Keratinocyte (primary cell): ENCODE data around the gene MSI2. TPM values are rescaled to one million over a fixed set of nuclear protein-coding genes. Genes with fewer than 3 reads are reported as not detected.

Experiments
- DNase-seq: peaks from one replicate; pipeline ENCODE4 v3.0.0-alpha.2; 2011; ENCODE audit warnings: low read depth, missing footprints, low spot score
- FAIRE-seq: peaks from 2 replicates; lab custom pipeline; 2011; peaks lifted over from hg19 to GRCh38; lab: Jason Lieb, UNC
- H2AFZ ChIP-seq: 2 replicates; pipeline ENCODE4 v1.6.0; 2012; ENCODE audit warnings: low read length, control low read depth, inconsistent platforms; ENCODE audit not compliant: control insufficient read depth
- H3K27ac ChIP-seq: 2 replicates; pipeline ENCODE4 v1.5.1; 2011; ENCODE audit warnings: low read length; ENCODE audit not compliant: control insufficient read depth, insufficient read depth
- H3K27me3 ChIP-seq: 3 replicates; pipeline ENCODE4 v1.6.0; 2011; ENCODE audit warnings: low read length; ENCODE audit not compliant: control insufficient read depth, insufficient read depth; ENCODE audit errors: extremely low read depth
- H3K36me3 ChIP-seq, 2 experiments: 2 replicates in 1 of 2; 3 replicates in 1 of 2; pipeline ENCODE4 v1.5.1; 2011; ENCODE audit warnings: low read length in 2 of 2, mild to moderate bottlenecking in 1 of 2; ENCODE audit not compliant: control insufficient read depth in 2 of 2, insufficient read depth in 2 of 2; ENCODE audit errors: extremely low read depth in 1 of 2
- H3K4me1 ChIP-seq: 3 replicates; pipeline ENCODE4 v1.5.1; 2011; ENCODE audit warnings: low read length; ENCODE audit not compliant: control insufficient read depth, insufficient read depth; ENCODE audit errors: extremely low read depth
- H3K4me2 ChIP-seq: 3 replicates; pipeline ENCODE4 v1.6.0; 2011; ENCODE audit warnings: low read depth, low read length; ENCODE audit not compliant: control insufficient read depth, insufficient read depth; ENCODE audit errors: extremely low read depth
- H3K4me3 ChIP-seq, 3 experiments: fragments of 200-600 bp in 1 of 3; sonication (generic) in 1 of 3; 2 replicates in 2 of 3; 3 replicates in 1 of 3; pipeline ENCODE4 v1.5.1; 2011 to 2016; ENCODE audit warnings: low read length in 3 of 3, mild to moderate bottlenecking in 3 of 3, control low read depth in 2 of 3, inconsistent platforms in 1 of 3, low read depth in 1 of 3, mixed read lengths in 1 of 3, mixed run types in 1 of 3, moderate library complexity in 1 of 3; ENCODE audit not compliant: control insufficient read depth in 2 of 3, insufficient read depth in 2 of 3; ENCODE audit errors: extremely low read depth in 1 of 3
- H3K79me2 ChIP-seq: 2 replicates; pipeline ENCODE4 v1.6.0; 2012; ENCODE audit warnings: low read length; ENCODE audit not compliant: control insufficient read depth, insufficient read depth
- H3K9ac ChIP-seq: 3 replicates; pipeline ENCODE4 v1.6.0; 2011; ENCODE audit warnings: low read length; ENCODE audit not compliant: control insufficient read depth, insufficient read depth; ENCODE audit errors: extremely low read depth
- H3K9me1 ChIP-seq: 3 replicates; pipeline ENCODE4 v1.6.0; 2011; ENCODE audit warnings: low read length; ENCODE audit not compliant: control insufficient read depth, insufficient read depth; ENCODE audit errors: extremely low read depth
- H3K9me3 ChIP-seq: 2 replicates; pipeline ENCODE4 v1.5.1; 2012; ENCODE audit warnings: low read depth, low read length; ENCODE audit not compliant: control insufficient read depth
- H4K20me1 ChIP-seq: 3 replicates; pipeline ENCODE4 v1.6.0; 2011; ENCODE audit warnings: low read length; ENCODE audit not compliant: control insufficient read depth, insufficient read depth; ENCODE audit errors: extremely low read depth
- CTCF ChIP-seq, 3 experiments: IDR thresholded peaks in 1 of 3; conservative IDR thresholded peaks in 1 of 3; optimal IDR thresholded peaks in 1 of 3; 2 replicates in 2 of 3; 3 replicates in 1 of 3; pipeline versions ENCODE3 to v1.5.1; 2011; ENCODE audit warnings: low read length in 3 of 3, mild to moderate bottlenecking in 3 of 3, moderate library complexity in 2 of 3, control low read depth in 1 of 3, inconsistent platforms in 1 of 3; ENCODE audit not compliant: insufficient read depth in 2 of 3; ENCODE audit errors: extremely low read depth in 1 of 3
- EZH2 ChIP-seq: IDR thresholded peaks from one replicate; pipeline ENCODE4 v1.6.1; 2012; ENCODE audit warnings: inconsistent platforms, mild to moderate bottlenecking, low read length, moderate library complexity
- dilution Hi-C: fragments of 300-500 bp; cut with MboI; formaldehyde crosslinking; loops from one replicate; pipeline ENCODE4 v1.7.0; 2020; ENCODE audit warnings: low sequenced_read_pairs; ENCODE audit not compliant: extremely low pct_ligation_motif_present
- polyA plus RNA-seq, 5 experiments: library from polyadenylated mRNA; depleted of rRNA in 3 of 5; stranded (reverse) in 3 of 5; stranded (forward) in 1 of 5; unstranded in 1 of 5; fragments of >200 nt; gene quantifications; 1 replicate in 1 of 5; 2 replicates in 3 of 5; 3 replicates in 1 of 5; pipeline versions ENCODE4 v1.2.1 to v1.2.3, GENCODE V29; 2011 to 2012; ENCODE audit warnings: missing spikeins in 2 of 5, low read depth in 1 of 5, low replicate concordance in 1 of 5

The MSI2 gene
- polyA plus RNA-seq, 1 donor (not counting 4 experiments of a cell fraction or from before 2014, with no cell fraction given): 22.3 TPM

GRCh38 chr17:57489321-57489720 lies 233.0 kb downstream of the MSI2 start:
- Histone ChIP-seq H3K9ac (no peak overlapping the region), H3K79me2 (no peaks in the 10 kb centered on the region), H3K4me2 (no peak overlapping the region), H3K4me3 (no peak overlapping the region), H3K9me3 (no peaks in the 10 kb centered on the region), H3K9me1 (no peaks in the 10 kb centered on the region), H3K36me3 (no peaks in the 10 kb centered on the region), H2AFZ (no peak overlapping the region), H3K27me3 (no peaks in the 10 kb centered on the region), H3K4me1 (peaks cover 8% of the 10 kb centered on the region), H4K20me1 (no peaks in the 10 kb centered on the region), H3K27ac (no peak overlapping the region)
- FAIRE-seq: no peak
- DNase-seq: no peak
- dilution Hi-C loops: no loop called here
- TF ChIP-seq CTCF (optimal IDR thresholded peaks at IDR 0.05 in 1 of 3, IDR thresholded peaks at IDR 0.05 in 1 of 3, conservative IDR thresholded peaks at IDR 0.05 in 1 of 3; ENCODE audit: extremely low read depth in 1 of 3, insufficient read depth in 2 of 3, low read length in 3 of 3) (no peak), EZH2 (no peak)

GRCh38 chr17:57490111-57490845 lies 234.0 kb downstream of the MSI2 start:
- no peaks in the 10 kb centered on the region for H3K9me3 ChIP-seq
- TF ChIP-seq EZH2: no peak
- no peaks in the 10 kb centered on the region for H4K20me1 ChIP-seq
- H3K4me1 ChIP-seq: peaks cover 8% of the 10 kb centered on the region
- no peaks in the 10 kb centered on the region for H3K36me3 ChIP-seq
- no peak overlapping the region for H3K9ac ChIP-seq
- H3K27me3 ChIP-seq: no peaks in the 10 kb centered on the region
- dilution Hi-C loops: no loop called here
- FAIRE-seq: no peak
- H3K27ac ChIP-seq: no peak overlapping the region
- H3K4me2 ChIP-seq: no peak overlapping the region
- H2AFZ ChIP-seq: no peak overlapping the region
- no peaks in the 10 kb centered on the region for H3K9me1 ChIP-seq
- no peaks in the 10 kb centered on the region for H3K79me2 ChIP-seq
- no peak overlapping the region for H3K4me3 ChIP-seq
- DNase-seq: no peak
